ENCODE measurements around the gene MEGF8. TPM values are rescaled to one million over a fixed set of nuclear protein-coding genes. Genes with fewer than 3 reads are reported as not detected.

The MEGF8 gene
- total RNA-seq, 1 experiment from 2014 or later = 6.5 TPM

- Histone ChIP-seq H3K27ac (ENCODE audit: low read length) (0 out of 2 replicates have a peak overlapping the region, but pooled peaks have one; percentile 3), H3K4me2 (ENCODE audit: low read depth, low read length, poor library complexity, severe bottlenecking) (no peak overlapping the region)
- DNase-seq = peak; percentile 65
Observed at GRCh38 chr19:42363614-42364346, 38.3 kb downstream of the MEGF8 start.

GRCh38 chr19:42366673-42367072 is 41.2 kb downstream of the MEGF8 start:
- Histone ChIP-seq H3K27ac (ENCODE audit: low read length) (0 out of 2 replicates have a peak overlapping the region, but pooled peaks have one; percentile 19), H3K4me1 (ENCODE audit: low read length) (peaks cover 21% of the 10 kb centered on the region), H3K27me3 (ENCODE audit: low read length) (no peaks in the 10 kb centered on the region), H4K20me1 (ENCODE audit: insufficient read depth, low read depth, low read length) (no peaks in the 10 kb centered on the region), H3K4me2 (ENCODE audit: low read depth, low read length, poor library complexity, severe bottlenecking) (no peak overlapping the region), H3K9ac (ENCODE audit: low read length) (no peak overlapping the region), H3K9me3 (ENCODE audit: low read length) (no peaks in the 10 kb centered on the region), H2AFZ (ENCODE audit: low read length) (no peak overlapping the region), H3K4me3 (ENCODE audit: low read length) (no peak overlapping the region), H3K79me2 (ENCODE audit: low read length) (no peaks in the 10 kb centered on the region), H3K9me2 (replicated peaks; ENCODE audit: insufficient read depth, low read length) (no peaks in the 10 kb centered on the region), H3K36me3 (ENCODE audit: insufficient read depth, low read length) (peaks cover 6% of the 10 kb centered on the region; the same call in 1 of the 2 replicates)
- DNase-seq = no peak

More at GRCh38 chr19:42363614-42364346, 38.3 kb downstream of the MEGF8 start:
- no peaks in the 10 kb centered on the region for H4K20me1 ChIP-seq (ENCODE audit: insufficient read depth, low read depth, low read length)
- H3K9me3 ChIP-seq (ENCODE audit: low read length) = no peaks in the 10 kb centered on the region
- H3K9ac ChIP-seq (ENCODE audit: low read length) = no peak overlapping the region
- H2AFZ ChIP-seq (ENCODE audit: low read length) = no peak overlapping the region
- no peaks in the 10 kb centered on the region for H3K9me2 ChIP-seq (replicated peaks; ENCODE audit: insufficient read depth, low read length)
- H3K4me1 ChIP-seq (ENCODE audit: low read length) = peaks cover 21% of the 10 kb centered on the region
- peaks cover 6% of the 10 kb centered on the region; the same call in 1 of the 2 replicates for H3K36me3 ChIP-seq (ENCODE audit: insufficient read depth, low read length)
- H3K4me3 ChIP-seq (ENCODE audit: low read length) = no peak overlapping the region
- H3K27me3 ChIP-seq (ENCODE audit: low read length) = no peaks in the 10 kb centered on the region
- H3K79me2 ChIP-seq (ENCODE audit: low read length) = no peaks in the 10 kb centered on the region

GRCh38 chr19:42367929-42368328 is 42.5 kb downstream of the MEGF8 start:
- no peak overlapping the region for H3K27ac ChIP-seq (ENCODE audit: low read length)
- no peaks in the 10 kb centered on the region for H3K27me3 ChIP-seq (ENCODE audit: low read length)
- H3K9me2 ChIP-seq (replicated peaks; ENCODE audit: insufficient read depth, low read length) = no peaks in the 10 kb centered on the region
- no peak for DNase-seq
- H2AFZ ChIP-seq (ENCODE audit: low read length) = no peak overlapping the region
- H3K4me3 ChIP-seq (ENCODE audit: low read length) = no peak overlapping the region
- H3K79me2 ChIP-seq (ENCODE audit: low read length) = no peaks in the 10 kb centered on the region
- no peak overlapping the region for H3K9ac ChIP-seq (ENCODE audit: low read length)
- no peaks in the 10 kb centered on the region for H3K9me3 ChIP-seq (ENCODE audit: low read length)
- H3K4me2 ChIP-seq (ENCODE audit: low read depth, low read length, poor library complexity, severe bottlenecking) = no peak overlapping the region
- H4K20me1 ChIP-seq (ENCODE audit: insufficient read depth, low read depth, low read length) = no peaks in the 10 kb centered on the region
- H3K4me1 ChIP-seq (ENCODE audit: low read length) = peaks cover 21% of the 10 kb centered on the region
- H3K36me3 ChIP-seq (ENCODE audit: insufficient read depth, low read length) = peaks cover 6% of the 10 kb centered on the region; the same call in 1 of the 2 replicates

- Histone ChIP-seq H3K27ac (ENCODE audit: low read length) (no peak overlapping the region), H3K4me1 (ENCODE audit: low read length) (peaks cover 17% of the 10 kb centered on the region)
Observed at GRCh38 chr19:42368360-42368759, 42.9 kb downstream of the MEGF8 start.

GRCh38 chr19:42368765-42369164 is 43.3 kb downstream of the MEGF8 start:
- DNase-seq = no peak
- Histone ChIP-seq H3K9ac (ENCODE audit: low read length) (no peak overlapping the region), H3K4me1 (ENCODE audit: low read length) (peaks cover 13% of the 10 kb centered on the region)

More at GRCh38 chr19:42368360-42368759, 42.9 kb downstream of the MEGF8 start:
- Histone ChIP-seq H3K9ac (ENCODE audit: low read length) (no peak overlapping the region), H3K36me3 (ENCODE audit: insufficient read depth, low read length) (peaks cover 6% of the 10 kb centered on the region; the same call in 1 of the 2 replicates), H4K20me1 (ENCODE audit: insufficient read depth, low read depth, low read length) (no peaks in the 10 kb centered on the region), H2AFZ (ENCODE audit: low read length) (no peak overlapping the region), H3K9me2 (replicated peaks; ENCODE audit: insufficient read depth, low read length) (no peaks in the 10 kb centered on the region), H3K4me2 (ENCODE audit: low read depth, low read length, poor library complexity, severe bottlenecking) (no peak overlapping the region), H3K79me2 (ENCODE audit: low read length) (no peaks in the 10 kb centered on the region), H3K9me3 (ENCODE audit: low read length) (no peaks in the 10 kb centered on the region), H3K27me3 (ENCODE audit: low read length) (no peaks in the 10 kb centered on the region), H3K4me3 (ENCODE audit: low read length) (no peak overlapping the region)
- DNase-seq = no peak

GRCh38 chr19:42369433-42370067 is 44.1 kb downstream of the MEGF8 start:
- H3K9ac ChIP-seq (ENCODE audit: low read length) = no peak overlapping the region
- no peak overlapping the region for H3K4me2 ChIP-seq (ENCODE audit: low read depth, low read length, poor library complexity, severe bottlenecking)
- H3K27me3 ChIP-seq (ENCODE audit: low read length) = no peaks in the 10 kb centered on the region
- no peaks in the 10 kb centered on the region for H3K36me3 ChIP-seq (ENCODE audit: insufficient read depth, low read length)
- H4K20me1 ChIP-seq (ENCODE audit: insufficient read depth, low read depth, low read length) = no peaks in the 10 kb centered on the region
- no peak overlapping the region for H3K27ac ChIP-seq (ENCODE audit: low read length)
- H3K79me2 ChIP-seq (ENCODE audit: low read length) = no peaks in the 10 kb centered on the region
- no peak overlapping the region for H2AFZ ChIP-seq (ENCODE audit: low read length)
- no peak overlapping the region for H3K4me3 ChIP-seq (ENCODE audit: low read length)
- peaks cover 13% of the 10 kb centered on the region for H3K4me1 ChIP-seq (ENCODE audit: low read length)
- H3K9me2 ChIP-seq (replicated peaks; ENCODE audit: insufficient read depth, low read length) = no peaks in the 10 kb centered on the region
- no peaks in the 10 kb centered on the region for H3K9me3 ChIP-seq (ENCODE audit: low read length)
- no peak for DNase-seq

More at GRCh38 chr19:42368765-42369164, 43.3 kb downstream of the MEGF8 start:
- no peaks in the 10 kb centered on the region for H3K27me3 ChIP-seq (ENCODE audit: low read length)
- no peak overlapping the region for H3K27ac ChIP-seq (ENCODE audit: low read length)
- H3K4me2 ChIP-seq (ENCODE audit: low read depth, low read length, poor library complexity, severe bottlenecking) = no peak overlapping the region
- H3K4me3 ChIP-seq (ENCODE audit: low read length) = no peak overlapping the region
- H2AFZ ChIP-seq (ENCODE audit: low read length) = no peak overlapping the region
- no peaks in the 10 kb centered on the region for H4K20me1 ChIP-seq (ENCODE audit: insufficient read depth, low read depth, low read length)
- H3K9me2 ChIP-seq (replicated peaks; ENCODE audit: insufficient read depth, low read length) = no peaks in the 10 kb centered on the region
- H3K9me3 ChIP-seq (ENCODE audit: low read length) = no peaks in the 10 kb centered on the region
- peaks cover 5% of the 10 kb centered on the region; the same call in 1 of the 2 replicates for H3K36me3 ChIP-seq (ENCODE audit: insufficient read depth, low read length)
- no peaks in the 10 kb centered on the region for H3K79me2 ChIP-seq (ENCODE audit: low read length)

GRCh38 chr19:42370068-42370520 is 44.7 kb downstream of the MEGF8 start:
- Histone ChIP-seq H4K20me1 (ENCODE audit: insufficient read depth, low read depth, low read length) (no peaks in the 10 kb centered on the region), H3K4me3 (ENCODE audit: low read length) (no peak overlapping the region), H3K27ac (ENCODE audit: low read length) (no peak overlapping the region), H3K9ac (ENCODE audit: low read length) (no peak overlapping the region), H3K79me2 (ENCODE audit: low read length) (no peaks in the 10 kb centered on the region), H3K27me3 (ENCODE audit: low read length) (no peaks in the 10 kb centered on the region), H3K4me2 (ENCODE audit: low read depth, low read length, poor library complexity, severe bottlenecking) (no peak overlapping the region), H3K9me2 (replicated peaks; ENCODE audit: insufficient read depth, low read length) (no peaks in the 10 kb centered on the region), H3K4me1 (ENCODE audit: low read length) (peaks cover 7% of the 10 kb centered on the region), H3K36me3 (ENCODE audit: insufficient read depth, low read length) (no peaks in the 10 kb centered on the region), H3K9me3 (ENCODE audit: low read length) (no peaks in the 10 kb centered on the region), H2AFZ (ENCODE audit: low read length) (no peak overlapping the region)
- peak; percentile 59 for DNase-seq

GRCh38 chr19:42370626-42371175 is 45.3 kb downstream of the MEGF8 start:
- Histone ChIP-seq H3K27ac (ENCODE audit: low read length) (no peak overlapping the region), H3K9me2 (replicated peaks; ENCODE audit: insufficient read depth, low read length) (no peaks in the 10 kb centered on the region), H3K27me3 (ENCODE audit: low read length) (no peaks in the 10 kb centered on the region), H3K4me2 (ENCODE audit: low read depth, low read length, poor library complexity, severe bottlenecking) (no peak overlapping the region), H3K9ac (ENCODE audit: low read length) (no peak overlapping the region), H3K36me3 (ENCODE audit: insufficient read depth, low read length) (no peaks in the 10 kb centered on the region), H3K79me2 (ENCODE audit: low read length) (no peaks in the 10 kb centered on the region), H3K9me3 (ENCODE audit: low read length) (no peaks in the 10 kb centered on the region), H4K20me1 (ENCODE audit: insufficient read depth, low read depth, low read length) (no peaks in the 10 kb centered on the region), H3K4me1 (ENCODE audit: low read length) (peaks cover 5% of the 10 kb centered on the region; the same call in 1 of the 2 replicates), H2AFZ (ENCODE audit: low read length) (no peak overlapping the region), H3K4me3 (ENCODE audit: low read length) (no peak overlapping the region)
- no peak for DNase-seq

Data from Karpas-422 (cell line).